OCI-LY1 (cell line): ENCODE measurements around the gene CD40.

Experiments used
- H2AFZ ChIP-seq: fragments of 200-600 bp; sonication (generic), shearing (Covaris generic); 2 replicates; pipeline ENCODE4 v1.6.0; 2014; ENCODE audit warnings: antibody characterized with exemption, mild to moderate bottlenecking, low read length
- H3F3A ChIP-seq: fragments of 200-600 bp; sonication (generic), shearing (Covaris generic); 2 replicates; pipeline ENCODE4 v1.6.0; 2014; ENCODE audit warnings: mild to moderate bottlenecking, antibody characterized with exemption, low read length, moderate library complexity; ENCODE audit not compliant: insufficient read depth
- H3K27ac ChIP-seq: fragments of 200-600 bp; sonication (generic); 2 replicates; pipeline ENCODE4 v1.5.1; 2014; ENCODE audit warnings: low read length, mixed run types, mild to moderate bottlenecking, low read depth; ENCODE audit not compliant: poor library complexity, severe bottlenecking
- H3K27me3 ChIP-seq: fragments of 200-600 bp; sonication (generic); 2 replicates; pipeline ENCODE4 v1.6.0; 2014; ENCODE audit warnings: antibody characterized with exemption, mild to moderate bottlenecking, low read length, moderate library complexity; ENCODE audit not compliant: insufficient read depth
- H3K36me3 ChIP-seq: fragments of 200-600 bp; sonication (generic); 2 replicates; pipeline ENCODE4 v1.6.1; 2014; ENCODE audit warnings: mild to moderate bottlenecking, antibody characterized with exemption, low read length, moderate library complexity, mixed read lengths; ENCODE audit not compliant: insufficient read depth
- H3K4me1 ChIP-seq: fragments of 200-600 bp; sonication (generic); 2 replicates; pipeline ENCODE4 v1.5.1; 2014; ENCODE audit warnings: mild to moderate bottlenecking, low read length, moderate library complexity; ENCODE audit not compliant: insufficient read depth, severe bottlenecking
- H3K4me2 ChIP-seq: fragments of 200-600 bp; sonication (generic), shearing (Covaris generic); 2 replicates; pipeline ENCODE4 v1.6.1; 2014; ENCODE audit warnings: low read length
- H3K4me3 ChIP-seq: fragments of 200-600 bp; sonication (generic); 2 replicates; pipeline ENCODE4 v1.5.1; 2014; ENCODE audit warnings: low read length, low read depth, mild to moderate bottlenecking, mixed read lengths; ENCODE audit not compliant: poor library complexity, severe bottlenecking
- H3K79me2 ChIP-seq: fragments of 200-600 bp; shearing (Covaris generic); 2 replicates; pipeline ENCODE4 v1.6.1; 2016; ENCODE audit warnings: mixed run types, low read length, mixed read lengths; ENCODE audit not compliant: insufficient read depth
- H3K9ac ChIP-seq: fragments of 200-600 bp; sonication (generic), shearing (Covaris generic); 2 replicates; pipeline ENCODE4 v1.6.1; 2014; ENCODE audit warnings: mild to moderate bottlenecking, low read length, mixed read lengths
- H3K9me2 ChIP-seq: fragments of 200-600 bp; sonication (generic), shearing (Covaris generic); 2 replicates; pipeline ENCODE4 v1.6.1; 2014; ENCODE audit warnings: low read depth, mild to moderate bottlenecking, low read length, mixed read lengths
- H3K9me3 ChIP-seq: fragments of 200-600 bp; shearing (Covaris generic); 2 replicates; pipeline ENCODE4 v1.6.1; 2014; ENCODE audit warnings: low read length, mixed read lengths
- H4K20me1 ChIP-seq: fragments of 200-600 bp; sonication (generic), shearing (Covaris generic); 2 replicates; pipeline ENCODE4 v1.6.0; 2016; ENCODE audit warnings: mild to moderate bottlenecking, low read length; ENCODE audit not compliant: insufficient read depth
- EZH2 ChIP-seq: fragments of 200-600 bp; sonication (generic), shearing (Covaris generic); IDR thresholded peaks from 2 replicates; pipeline ENCODE4 v1.8.0; 2017; ENCODE audit warnings: borderline replicate concordance, mixed run types, mild to moderate bottlenecking, antibody characterized with exemption, low read length, moderate library complexity, mixed read lengths
- TF ChIP-seq, protein P1 (sequence below): fragments of 200-600 bp; sonication (generic), shearing (Covaris generic); IDR thresholded peaks from 2 replicates; pipeline ENCODE4 v1.5.1; 2017; ENCODE audit warnings: mild to moderate bottlenecking, antibody characterized with exemption, low read length, moderate library complexity, mixed read lengths

The CD40 gene

DNA sequence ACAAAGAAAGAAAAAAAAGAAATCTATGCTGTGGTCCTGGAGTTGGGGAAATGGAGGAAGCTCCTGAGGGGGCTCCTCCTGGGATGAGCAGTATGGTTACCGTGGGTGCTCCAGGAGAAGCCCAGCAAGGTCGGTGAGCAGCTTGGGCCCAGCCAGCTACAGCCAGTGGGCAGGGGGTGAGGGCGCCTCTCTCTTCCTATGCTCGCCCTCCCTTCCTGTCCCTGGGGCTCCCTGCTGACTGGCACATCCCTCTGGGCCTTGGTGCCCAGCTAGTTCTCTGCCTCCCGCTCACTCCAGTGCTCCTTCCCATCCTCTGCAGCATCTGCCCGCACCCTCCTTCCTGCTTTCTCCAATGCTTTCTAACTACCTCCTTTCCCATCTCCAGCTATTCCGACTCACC is 16.6 kb downstream of the CD40 start:
- Histone ChIP-seq H3K27ac (no peak overlapping the region), H3F3A (no peaks in the 10 kb centered on the region), H3K9ac (no peak overlapping the region), H3K4me3 (no peak overlapping the region), H3K27me3 (no peaks in the 10 kb centered on the region), H4K20me1 (no peaks in the 10 kb centered on the region), H3K4me1 (no peaks in the 10 kb centered on the region), H3K79me2 (no peaks in the 10 kb centered on the region), H3K4me2 (no peak overlapping the region), H3K36me3 (no peaks in the 10 kb centered on the region), H3K9me3 (no peaks in the 10 kb centered on the region), H2AFZ (no peak overlapping the region), H3K9me2 (no peaks in the 10 kb centered on the region)
- TF ChIP-seq, protein P1, sequence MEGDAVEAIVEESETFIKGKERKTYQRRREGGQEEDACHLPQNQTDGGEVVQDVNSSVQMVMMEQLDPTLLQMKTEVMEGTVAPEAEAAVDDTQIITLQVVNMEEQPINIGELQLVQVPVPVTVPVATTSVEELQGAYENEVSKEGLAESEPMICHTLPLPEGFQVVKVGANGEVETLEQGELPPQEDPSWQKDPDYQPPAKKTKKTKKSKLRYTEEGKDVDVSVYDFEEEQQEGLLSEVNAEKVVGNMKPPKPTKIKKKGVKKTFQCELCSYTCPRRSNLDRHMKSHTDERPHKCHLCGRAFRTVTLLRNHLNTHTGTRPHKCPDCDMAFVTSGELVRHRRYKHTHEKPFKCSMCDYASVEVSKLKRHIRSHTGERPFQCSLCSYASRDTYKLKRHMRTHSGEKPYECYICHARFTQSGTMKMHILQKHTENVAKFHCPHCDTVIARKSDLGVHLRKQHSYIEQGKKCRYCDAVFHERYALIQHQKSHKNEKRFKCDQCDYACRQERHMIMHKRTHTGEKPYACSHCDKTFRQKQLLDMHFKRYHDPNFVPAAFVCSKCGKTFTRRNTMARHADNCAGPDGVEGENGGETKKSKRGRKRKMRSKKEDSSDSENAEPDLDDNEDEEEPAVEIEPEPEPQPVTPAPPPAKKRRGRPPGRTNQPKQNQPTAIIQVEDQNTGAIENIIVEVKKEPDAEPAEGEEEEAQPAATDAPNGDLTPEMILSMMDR = no peak
- no peak for TF ChIP-seq EZH2

DNA sequence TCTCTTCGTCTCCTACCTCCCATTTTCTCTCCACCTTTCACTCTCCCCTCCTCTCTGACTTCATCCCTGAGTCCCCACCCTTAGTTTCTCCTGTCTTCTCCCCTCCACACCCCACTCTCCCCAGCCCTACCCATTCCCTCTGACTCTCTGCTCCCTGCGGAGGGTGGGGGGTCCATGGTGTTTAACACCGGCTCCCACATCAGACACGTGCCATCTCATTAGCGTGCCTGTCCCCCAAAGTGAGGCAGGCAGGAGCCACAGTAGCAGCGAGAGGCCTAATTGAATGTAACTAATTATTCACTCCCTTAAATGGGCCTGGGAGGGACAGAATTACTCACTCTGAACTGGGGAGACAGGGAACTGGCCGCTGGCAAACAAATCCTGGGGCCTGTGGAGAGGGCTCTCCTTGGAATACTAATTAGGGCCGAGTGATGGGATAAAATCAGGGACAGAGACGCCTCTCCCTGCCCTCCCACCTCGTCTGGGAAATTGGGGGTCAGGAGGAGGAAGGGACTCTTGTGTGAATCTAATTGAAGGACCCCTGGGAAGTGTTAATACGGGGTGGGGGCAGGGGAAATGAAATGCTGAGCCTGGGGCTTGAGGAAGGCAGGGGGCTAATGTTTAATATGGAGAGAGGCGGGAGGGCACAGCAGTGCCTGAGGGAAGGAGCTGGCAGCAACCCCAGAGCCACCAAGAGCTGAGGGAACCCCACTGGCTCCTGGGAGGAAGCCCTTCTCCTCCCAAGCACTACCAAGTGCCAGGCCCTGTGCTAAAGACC is 17.9 kb downstream of the CD40 start:
- H3K4me3 ChIP-seq = no peak overlapping the region
- H3K4me1 ChIP-seq = no peaks in the 10 kb centered on the region
- no peaks in the 10 kb centered on the region for H3K27me3 ChIP-seq
- H3F3A ChIP-seq = no peaks in the 10 kb centered on the region
- no peaks in the 10 kb centered on the region for H4K20me1 ChIP-seq
- H3K9me3 ChIP-seq = no peaks in the 10 kb centered on the region
- no peak overlapping the region for H2AFZ ChIP-seq
- no peaks in the 10 kb centered on the region for H3K36me3 ChIP-seq
- H3K9ac ChIP-seq = no peak overlapping the region
- no peak overlapping the region for H3K4me2 ChIP-seq
- no peak for TF ChIP-seq EZH2
- TF ChIP-seq, protein P1 = no peak
- no peaks in the 10 kb centered on the region for H3K79me2 ChIP-seq
- H3K9me2 ChIP-seq = no peaks in the 10 kb centered on the region
- no peak overlapping the region for H3K27ac ChIP-seq

DNA sequence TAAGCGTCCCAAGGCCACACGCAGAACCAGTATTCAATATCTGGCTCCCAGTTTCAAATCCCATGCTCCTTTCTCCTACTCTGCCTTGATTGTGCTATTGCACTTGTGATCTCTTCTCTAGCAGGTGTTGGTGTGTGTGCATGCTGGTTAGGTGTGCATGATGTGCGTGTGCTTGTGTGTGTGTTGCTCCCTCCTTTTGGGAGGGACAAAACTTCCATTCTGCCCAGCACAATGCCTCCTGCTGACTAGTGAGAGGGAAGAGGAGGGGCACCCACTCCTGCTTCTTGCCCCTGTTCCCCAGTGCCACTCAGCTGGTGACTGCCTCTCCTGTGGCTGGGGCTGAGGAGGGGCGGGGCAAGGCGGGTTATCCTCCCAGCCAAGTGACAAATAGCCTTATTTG is 19.7 kb downstream of the CD40 start:
- Histone ChIP-seq H3K79me2 (no peaks in the 10 kb centered on the region), H3K9ac (no peak overlapping the region), H3K36me3 (no peaks in the 10 kb centered on the region), H3K9me2 (no peaks in the 10 kb centered on the region), H3K4me1 (no peaks in the 10 kb centered on the region), H3F3A (no peaks in the 10 kb centered on the region), H3K27ac (no peak overlapping the region), H3K27me3 (peaks cover 5% of the 10 kb centered on the region; the same call in 1 of the 2 replicates), H3K9me3 (no peaks in the 10 kb centered on the region), H3K4me2 (no peak overlapping the region), H3K4me3 (no peak overlapping the region), H2AFZ (no peak overlapping the region), H4K20me1 (no peaks in the 10 kb centered on the region)
- TF ChIP-seq, protein P1 = no peak
